B cell (primary cell): ENCODE data around the gene GIMD1.

Source experiments
- EZH2 ChIP-seq: IDR thresholded peaks from 2 replicates; pipeline ENCODE4 v1.6.1; 2012; ENCODE audit warnings: borderline replicate concordance, low read depth, mild to moderate bottlenecking, moderate library complexity, low read length; ENCODE audit not compliant: insufficient read depth, poor library complexity, severe bottlenecking
- TF ChIP-seq, protein P1 (sequence below): fragments of 200-600 bp; IDR thresholded peaks from one replicate; pipeline ENCODE4 v1.8.0; 2022; ENCODE audit warnings: antibody characterized with exemption, mild to moderate bottlenecking

DNA sequence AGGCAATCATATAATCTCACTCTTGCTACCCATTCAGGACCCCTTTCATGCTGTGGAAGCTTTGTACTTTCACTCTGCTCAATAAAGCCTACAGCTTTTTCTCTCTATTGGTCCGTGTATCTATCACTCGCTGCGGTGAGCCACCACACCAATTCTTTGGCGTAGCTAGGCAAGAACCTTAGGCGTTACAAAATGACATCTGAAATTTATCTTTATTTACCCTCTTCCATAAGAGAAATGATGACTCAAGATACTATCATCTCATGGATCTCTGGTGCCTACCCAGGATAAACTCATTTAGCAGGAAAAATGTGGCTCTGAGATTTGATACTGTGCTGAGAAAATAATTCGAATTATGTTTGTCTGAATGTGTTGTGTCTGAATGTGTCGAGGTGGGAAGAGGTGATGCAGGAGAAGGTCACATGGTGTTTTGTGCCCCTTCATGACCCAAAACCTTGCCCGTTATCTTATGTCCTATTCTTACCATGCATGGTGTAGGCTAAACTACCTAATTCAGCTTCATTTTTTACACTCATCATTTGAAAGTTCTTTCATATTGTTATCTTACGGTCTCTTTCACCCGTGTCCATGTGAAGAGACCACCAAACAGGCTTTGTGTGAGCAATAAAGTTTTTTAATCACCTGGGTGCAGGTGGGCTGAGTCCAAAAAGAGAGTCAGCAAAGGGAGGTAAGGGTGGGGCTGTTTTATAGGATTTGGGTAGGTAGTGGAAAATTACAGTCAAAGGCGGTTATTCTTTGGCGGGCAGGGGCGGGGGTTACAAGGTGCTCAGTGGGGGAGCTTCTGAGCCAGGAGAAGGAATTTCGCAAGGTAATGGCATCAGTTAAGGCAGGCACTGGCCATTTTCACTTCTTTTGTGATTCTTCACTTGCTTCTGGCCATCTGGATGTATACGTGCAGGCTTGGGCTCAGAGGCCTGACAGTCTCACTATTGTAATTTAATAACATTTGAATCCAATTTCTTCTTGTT lies 41.6 kb upstream of the GIMD1 start:
- TF ChIP-seq, protein P1, sequence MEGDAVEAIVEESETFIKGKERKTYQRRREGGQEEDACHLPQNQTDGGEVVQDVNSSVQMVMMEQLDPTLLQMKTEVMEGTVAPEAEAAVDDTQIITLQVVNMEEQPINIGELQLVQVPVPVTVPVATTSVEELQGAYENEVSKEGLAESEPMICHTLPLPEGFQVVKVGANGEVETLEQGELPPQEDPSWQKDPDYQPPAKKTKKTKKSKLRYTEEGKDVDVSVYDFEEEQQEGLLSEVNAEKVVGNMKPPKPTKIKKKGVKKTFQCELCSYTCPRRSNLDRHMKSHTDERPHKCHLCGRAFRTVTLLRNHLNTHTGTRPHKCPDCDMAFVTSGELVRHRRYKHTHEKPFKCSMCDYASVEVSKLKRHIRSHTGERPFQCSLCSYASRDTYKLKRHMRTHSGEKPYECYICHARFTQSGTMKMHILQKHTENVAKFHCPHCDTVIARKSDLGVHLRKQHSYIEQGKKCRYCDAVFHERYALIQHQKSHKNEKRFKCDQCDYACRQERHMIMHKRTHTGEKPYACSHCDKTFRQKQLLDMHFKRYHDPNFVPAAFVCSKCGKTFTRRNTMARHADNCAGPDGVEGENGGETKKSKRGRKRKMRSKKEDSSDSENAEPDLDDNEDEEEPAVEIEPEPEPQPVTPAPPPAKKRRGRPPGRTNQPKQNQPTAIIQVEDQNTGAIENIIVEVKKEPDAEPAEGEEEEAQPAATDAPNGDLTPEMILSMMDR, result no peak
- no peak for TF ChIP-seq EZH2
